Suprapubic skin (tissue), 4 donors: ENCODE data around the gene SCTR.

Experiments
- EP300 ChIP-seq: sonication (generic); formaldehyde crosslinking; IDR thresholded peaks from one replicate; pipeline ENCODE4 v1.6.1; 2017; ENCODE audit warnings: antibody characterized with exemption
- POLR2AphosphoS5 ChIP-seq, 3 donors: sonication (generic); formaldehyde crosslinking; IDR thresholded peaks; one replicate each; pipeline ENCODE4 v1.6.1; 2017; ENCODE audit warnings: antibody characterized with exemption in 3 of 3
- TF ChIP-seq, protein P1 (sequence below), 2 donors: fragments of 200-600 bp in 1 of 2; fragments of 450-650 bp in 1 of 2; sonication (generic) in 1 of 2; IDR thresholded peaks; one replicate each; pipeline ENCODE4 v1.5.1; 2016 to 2019; ENCODE audit warnings: antibody characterized with exemption in 2 of 2, mild to moderate bottlenecking in 1 of 2, moderate library complexity in 1 of 2

DNA sequence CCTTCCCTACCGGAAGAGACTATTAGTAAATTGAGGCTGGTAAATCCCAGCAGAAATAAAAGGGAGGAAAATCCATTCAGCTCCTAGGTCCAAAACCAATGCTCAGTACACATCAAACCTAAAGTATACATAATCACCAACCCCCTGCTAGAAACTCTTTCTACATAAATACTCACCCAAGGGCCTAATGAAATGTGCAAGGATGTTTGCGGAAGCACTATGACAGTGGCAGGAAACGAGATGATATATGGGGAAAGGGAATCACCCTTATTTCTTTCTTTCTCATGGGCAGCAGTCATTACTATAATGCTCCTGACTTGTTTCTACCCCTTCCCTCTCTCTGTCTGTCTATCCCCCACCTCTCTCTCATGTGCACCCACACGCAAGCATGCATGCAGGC lies 1.3 kb upstream of the SCTR start:
- TF ChIP-seq EP300 (no peak), POLR2AphosphoS5 (IDR thresholded peaks at IDR 0.05) (no peak)
- TF ChIP-seq, protein P1, sequence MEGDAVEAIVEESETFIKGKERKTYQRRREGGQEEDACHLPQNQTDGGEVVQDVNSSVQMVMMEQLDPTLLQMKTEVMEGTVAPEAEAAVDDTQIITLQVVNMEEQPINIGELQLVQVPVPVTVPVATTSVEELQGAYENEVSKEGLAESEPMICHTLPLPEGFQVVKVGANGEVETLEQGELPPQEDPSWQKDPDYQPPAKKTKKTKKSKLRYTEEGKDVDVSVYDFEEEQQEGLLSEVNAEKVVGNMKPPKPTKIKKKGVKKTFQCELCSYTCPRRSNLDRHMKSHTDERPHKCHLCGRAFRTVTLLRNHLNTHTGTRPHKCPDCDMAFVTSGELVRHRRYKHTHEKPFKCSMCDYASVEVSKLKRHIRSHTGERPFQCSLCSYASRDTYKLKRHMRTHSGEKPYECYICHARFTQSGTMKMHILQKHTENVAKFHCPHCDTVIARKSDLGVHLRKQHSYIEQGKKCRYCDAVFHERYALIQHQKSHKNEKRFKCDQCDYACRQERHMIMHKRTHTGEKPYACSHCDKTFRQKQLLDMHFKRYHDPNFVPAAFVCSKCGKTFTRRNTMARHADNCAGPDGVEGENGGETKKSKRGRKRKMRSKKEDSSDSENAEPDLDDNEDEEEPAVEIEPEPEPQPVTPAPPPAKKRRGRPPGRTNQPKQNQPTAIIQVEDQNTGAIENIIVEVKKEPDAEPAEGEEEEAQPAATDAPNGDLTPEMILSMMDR (IDR thresholded peaks at IDR 0.05), result no peak
